Measurements from ENCODE around the gene GABRB1. TPM values are rescaled to one million over a fixed set of nuclear protein-coding genes. Genes with fewer than 3 reads are reported as not detected.

Gene GABRB1
- total RNA-seq, 2 donors from 2014 or later = not detected

GRCh38 chr4:46993075-46994006 lies 38.0 kb upstream of the GABRB1 start, which contains the start of gene GABRA4:
Gene GABRA4, minus strand, starts transcription at chr4:46993581. Its CDS starts 157 bp downstream, at chr4:46993424.
- Histone ChIP-seq H3K27me3 (replicated peaks; ENCODE audit: insufficient read depth) (peaks cover 12% of the 10 kb centered on the region), H3K4me1 (replicated peaks) (no peaks in the 10 kb centered on the region), H3K27ac (no peak within 1 kb of the TSS), H3K4me3 (no peak within 1 kb of the TSS), H3K36me3 (no peaks in the 10 kb centered on the region), H3K9me3 (no peaks in the 10 kb centered on the region)
- 2% methylated on average over 56 of the region's 67 CpGs for WGBS
- no peak for DNase-seq (ENCODE audit: low spot score)
- intact Hi-C loops (cut with DNase I) = no loop called here
- TF ChIP-seq POLR2A (IDR thresholded peaks at IDR 0.05) (no peak), POLR2AphosphoS5 (IDR thresholded peaks at IDR 0.05) (no peak), CTCF (IDR thresholded peaks at IDR 0.05) (no peak)

- Histone ChIP-seq H3K36me3 (no peaks in the 10 kb centered on the region), H3K4me3 (no peak overlapping the region), H3K27me3 (replicated peaks; ENCODE audit: insufficient read depth) (peaks cover 12% of the 10 kb centered on the region), H3K27ac (no peak overlapping the region), H3K9me3 (no peaks in the 10 kb centered on the region), H3K4me1 (replicated peaks) (no peaks in the 10 kb centered on the region)
- no peak for DNase-seq (ENCODE audit: low spot score)
- WGBS = 2% methylated on average over 14 of the region's 14 CpGs
- TF ChIP-seq CTCF (IDR thresholded peaks at IDR 0.05) = no peak
- no peak for TF ChIP-seq POLR2A (IDR thresholded peaks at IDR 0.05)
- no peak for TF ChIP-seq POLR2AphosphoS5 (IDR thresholded peaks at IDR 0.05)
- intact Hi-C loops (cut with DNase I) = no loop called here
These were observed 37.4 kb upstream of the GABRB1 start for GRCh38 chr4:46994007-46994405.

- H3K9me3 ChIP-seq = no peaks in the 10 kb centered on the region
- intact Hi-C loops (cut with DNase I) = no loop called here
- no peaks in the 10 kb centered on the region for H3K27me3 ChIP-seq (replicated peaks; ENCODE audit: insufficient read depth)
- no peak overlapping the region for H3K27ac ChIP-seq
- TF ChIP-seq CTCF (IDR thresholded peaks at IDR 0.05) = no peak
- no peak for TF ChIP-seq POLR2AphosphoS5 (IDR thresholded peaks at IDR 0.05)
- TF ChIP-seq POLR2A (IDR thresholded peaks at IDR 0.05) = no peak
- H3K4me1 ChIP-seq (replicated peaks) = no peaks in the 10 kb centered on the region
- H3K36me3 ChIP-seq = no peaks in the 10 kb centered on the region
- H3K4me3 ChIP-seq = no peak overlapping the region
- no peak for DNase-seq (ENCODE audit: low spot score)
These were observed 31.8 kb upstream of the GABRB1 start for GRCh38 chr4:46999566-46999965.

GRCh38 chr4:47000406-47000805 lies 31.0 kb upstream of the GABRB1 start:
- intact Hi-C loops (cut with DNase I) = no loop called here
- no peaks in the 10 kb centered on the region for H3K36me3 ChIP-seq
- H3K27ac ChIP-seq = no peak overlapping the region
- no peaks in the 10 kb centered on the region for H3K27me3 ChIP-seq (replicated peaks; ENCODE audit: insufficient read depth)
- no peaks in the 10 kb centered on the region for H3K4me1 ChIP-seq (replicated peaks)
- no peak for DNase-seq (ENCODE audit: low spot score)
- no peak overlapping the region for H3K4me3 ChIP-seq
- WGBS = 94% methylated on average over 1 of the region's 1 CpG
- TF ChIP-seq POLR2AphosphoS5 (IDR thresholded peaks at IDR 0.05) = no peak
- TF ChIP-seq CTCF (IDR thresholded peaks at IDR 0.05) = no peak
- no peak for TF ChIP-seq POLR2A (IDR thresholded peaks at IDR 0.05)
- H3K9me3 ChIP-seq = no peaks in the 10 kb centered on the region

- WGBS = 80% methylated on average over 1 of the region's 1 CpG
- intact Hi-C loops (cut with DNase I) = no loop called here
- H3K27me3 ChIP-seq (replicated peaks; ENCODE audit: insufficient read depth) = no peaks in the 10 kb centered on the region
- no peak for TF ChIP-seq CTCF (IDR thresholded peaks at IDR 0.05)
- no peaks in the 10 kb centered on the region for H3K4me1 ChIP-seq (replicated peaks)
- DNase-seq (ENCODE audit: low spot score) = no peak
- no peaks in the 10 kb centered on the region for H3K9me3 ChIP-seq
- no peak overlapping the region for H3K27ac ChIP-seq
- no peaks in the 10 kb centered on the region for H3K36me3 ChIP-seq
- no peak overlapping the region for H3K4me3 ChIP-seq
These were observed 28.8 kb upstream of the GABRB1 start for GRCh38 chr4:47002580-47002979.

All from prostate gland (tissue), 2 donors.